HG02571 (cell line): ENCODE measurements around the gene SPINK6.

ENCODE experiments used
- ATAC-seq: cut with Tn5 transposase; IDR thresholded peaks from one replicate; pipeline ENCODE4 v1.9.1; 2021; ENCODE audit warnings: mild to moderate bottlenecking, moderate library complexity; ENCODE audit not compliant: unreplicated experiment

SPINK6 gene

GRCh38 chr5:148221508-148221907 is 18.7 kb downstream of the SPINK6 start:
- ATAC-seq, result no peak

- ATAC-seq, result no peak
Measured at GRCh38 chr5:148224117-148224742, 21.4 kb downstream of the SPINK6 start.

DNA sequence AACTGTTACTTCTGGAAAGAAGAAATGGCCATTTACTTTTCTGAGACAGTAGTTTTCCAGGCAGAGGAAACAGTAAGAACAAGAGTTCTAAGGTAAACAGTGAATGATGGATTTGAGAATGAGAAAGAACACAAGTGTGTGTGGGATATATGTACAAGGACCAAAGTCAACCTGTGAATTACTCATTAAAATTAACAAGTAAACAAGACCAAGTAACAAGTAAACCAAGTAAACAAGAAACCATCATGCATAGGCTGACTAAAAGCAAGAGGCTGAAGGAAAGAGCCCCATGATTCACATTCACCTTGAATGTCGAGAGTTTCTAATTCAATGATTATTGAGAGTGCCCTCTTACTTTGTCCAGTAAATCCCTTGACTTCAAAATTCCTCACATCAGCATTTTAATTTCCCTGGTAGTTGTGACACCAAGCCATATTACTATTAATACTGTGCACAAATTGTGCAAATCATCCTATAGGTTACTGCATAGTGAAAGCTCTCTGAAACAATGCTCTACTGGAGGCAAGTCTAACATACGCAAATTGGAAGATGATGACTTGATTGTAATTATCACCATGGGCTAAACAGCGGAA is 25.6 kb downstream of the SPINK6 start:
- no peak for ATAC-seq

GRCh38 chr5:148229840-148230239 is 27.0 kb downstream of the SPINK6 start:
- ATAC-seq, result no peak

GRCh38 chr5:148230240-148230639 is 27.4 kb downstream of the SPINK6 start:
- ATAC-seq, result no peak

- no peak for ATAC-seq
Measured at GRCh38 chr5:148237785-148238417, 35.1 kb downstream of the SPINK6 start.

GRCh38 chr5:148238418-148238794 is 35.6 kb downstream of the SPINK6 start, which contains the start of gene MARCOL:
MARCOL (plus strand) TSS chr5:148238525; CDS start chr5:148238598, 73 bp downstream.
- ATAC-seq, result no peak

GRCh38 chr5:148248894-148249293 is 46.1 kb downstream of the SPINK6 start:
- ATAC-seq, result no peak

DNA sequence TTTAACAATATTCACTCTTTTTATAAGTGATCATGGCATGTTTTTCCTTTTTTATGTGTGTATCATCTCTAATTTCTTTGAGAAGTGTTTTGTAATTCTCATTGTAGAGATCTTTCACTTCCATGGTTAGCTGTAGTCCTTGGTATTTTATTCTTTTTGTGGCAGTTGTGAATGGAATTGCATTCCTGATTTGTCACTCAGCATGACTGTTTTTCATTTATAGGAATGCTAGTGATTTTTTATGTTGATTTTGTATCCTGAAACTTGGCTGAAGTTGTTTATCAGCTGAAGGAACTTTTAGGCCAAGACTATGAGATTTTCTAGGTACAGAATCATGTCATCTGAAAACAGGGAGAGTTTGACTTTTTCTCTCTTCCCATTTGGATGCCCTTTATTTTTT is 52.6 kb downstream of the SPINK6 start:
- no peak for ATAC-seq

DNA sequence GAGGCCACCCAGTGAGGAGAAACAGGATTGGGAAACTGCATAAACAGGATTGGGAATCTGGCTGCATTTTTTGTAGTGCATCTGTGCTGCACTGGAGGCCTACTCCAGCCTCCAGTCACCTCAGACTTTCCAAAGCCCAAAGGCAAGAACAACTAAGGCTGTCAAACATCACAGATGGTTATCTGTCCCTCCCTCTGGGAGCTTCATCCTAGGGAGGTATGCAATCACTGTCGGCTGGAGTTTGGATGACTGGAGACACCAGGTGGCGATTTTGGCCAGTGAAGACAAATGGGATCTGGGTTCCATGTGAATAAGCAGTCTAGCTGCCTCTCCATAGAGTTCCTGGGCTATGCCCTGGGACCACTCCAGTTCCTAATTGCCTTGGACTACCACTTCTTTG is 56.4 kb downstream of the SPINK6 start:
- no peak for ATAC-seq

DNA sequence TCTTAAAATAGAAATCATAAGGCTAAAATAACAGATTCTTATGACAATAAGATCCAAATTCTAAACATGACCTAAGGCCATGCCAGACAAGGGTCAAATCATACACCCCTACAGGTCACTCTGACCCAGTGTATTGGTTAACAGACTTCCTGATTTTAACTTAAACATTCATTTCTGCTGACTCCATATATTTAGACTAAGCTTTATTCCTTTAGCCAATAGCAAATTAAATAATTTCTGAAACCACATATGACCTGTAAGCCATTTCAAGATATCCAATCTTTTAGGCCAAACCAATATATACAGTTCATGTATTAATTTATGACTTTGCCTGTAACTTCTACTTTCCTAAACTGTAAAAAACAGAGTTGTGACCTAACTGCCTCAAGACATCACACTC is 58.4 kb downstream of the SPINK6 start:
- ATAC-seq, result no peak
